HG03060 (cell line): ENCODE measurements around the gene PIGQ.
A peak's percentile ranks its signal among the peaks of the same experiment; 100 is the strongest.

Experiments
- ATAC-seq: cut with Tn5 transposase; IDR thresholded peaks from one replicate; pipeline ENCODE4 v1.9.1; 2021; ENCODE audit warnings: low read depth, moderate number of reproducible peaks; ENCODE audit not compliant: unreplicated experiment

Gene PIGQ

DNA sequence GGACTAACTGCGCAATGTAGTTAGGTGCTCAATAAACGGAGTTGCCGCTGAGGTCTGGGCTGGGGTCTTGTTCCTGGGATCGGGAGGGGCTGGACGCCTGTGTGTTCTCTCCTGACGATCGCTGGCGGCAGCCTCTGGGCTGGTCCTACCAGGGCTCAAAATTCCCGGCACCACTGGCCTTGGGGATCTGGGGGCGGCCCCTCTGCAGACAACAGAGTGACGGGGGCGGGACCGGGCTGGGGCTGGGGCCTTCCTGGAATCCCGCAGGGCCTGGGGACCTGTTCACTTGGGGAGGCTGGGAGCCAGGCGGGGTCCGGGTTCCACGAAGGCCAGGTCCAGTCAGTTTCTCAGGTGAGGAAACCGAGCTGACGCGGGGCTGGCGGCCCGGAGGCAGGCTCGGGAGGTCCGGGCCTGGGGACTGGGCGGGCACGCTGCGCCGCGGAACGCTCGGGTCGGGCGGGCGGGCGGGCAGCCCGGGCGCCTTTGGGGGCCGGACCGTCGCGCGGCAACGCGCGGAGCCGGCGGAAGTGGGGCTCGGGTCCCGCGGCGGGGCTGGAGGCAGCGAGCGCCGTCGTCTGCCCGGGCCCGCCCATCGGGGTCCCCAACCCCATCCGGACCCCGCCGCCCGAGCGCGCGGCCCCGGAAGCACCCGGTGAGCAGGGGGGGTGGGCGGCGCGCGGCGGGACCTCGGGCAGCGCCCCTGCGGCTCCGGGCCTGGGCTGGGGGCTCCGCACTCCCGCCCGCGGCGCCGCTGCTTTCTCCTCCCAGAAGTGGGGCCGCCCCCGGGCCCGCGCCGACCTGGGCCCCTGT is at the start of gene PIGQ:
Gene PIGQ, plus strand, starts transcription at position 524 of the 810 bp plus-strand sequence. CDS start 4,107 bp downstream, outside the sequence.
- ATAC-seq: no peak

GRCh38 chr16:520847-521246 is 48.9 kb upstream of the PIGQ start:
- no peak for ATAC-seq

GRCh38 chr16:521381-522210 is 48.2 kb upstream of the PIGQ start:
- ATAC-seq: no peak

DNA sequence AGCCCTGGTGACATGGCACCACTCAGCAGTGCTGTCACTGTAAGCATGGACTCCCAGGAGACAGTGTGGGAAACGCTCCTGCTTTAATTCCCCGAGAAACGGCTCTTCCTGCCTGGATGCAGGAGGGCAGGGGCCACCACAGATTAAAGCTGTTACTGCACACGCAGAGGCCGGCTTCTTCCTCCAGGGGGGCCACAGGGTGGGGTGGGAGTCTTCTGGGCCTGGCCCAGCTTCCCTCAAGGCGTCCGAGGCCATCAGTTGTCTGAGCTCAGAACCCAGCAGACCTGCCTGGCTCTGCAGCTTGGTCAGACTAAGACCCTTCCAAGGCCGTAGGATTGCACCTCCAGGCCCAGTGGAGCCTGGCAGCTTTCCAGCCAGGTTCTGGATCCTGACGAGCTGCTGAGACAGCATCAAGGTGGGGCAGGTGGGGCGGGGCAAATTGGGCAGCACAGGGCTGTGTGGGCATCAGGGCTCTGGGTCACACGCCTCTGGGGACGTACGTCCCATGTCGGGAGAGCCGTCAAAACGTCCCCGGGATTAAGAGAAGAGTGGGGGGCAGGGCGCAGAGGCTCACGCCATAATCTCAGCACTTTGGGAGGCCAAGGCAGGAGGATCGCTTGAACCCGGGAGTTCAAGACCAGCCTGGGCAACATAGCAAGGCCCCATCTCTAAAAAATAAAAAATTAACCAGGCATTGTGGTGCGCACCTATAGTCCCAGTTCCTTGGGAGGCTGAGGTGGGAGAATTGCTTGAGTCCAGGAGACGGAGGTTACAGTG is 47.3 kb upstream of the PIGQ start:
- no peak for ATAC-seq

- no peak for ATAC-seq
These were observed 46.5 kb upstream of the PIGQ start for GRCh38 chr16:523097-523741.

GRCh38 chr16:524274-525040 is 45.3 kb upstream of the PIGQ start:
- no peak for ATAC-seq

- no peak for ATAC-seq
These were observed 44.6 kb upstream of the PIGQ start for GRCh38 chr16:525123-525519.

DNA sequence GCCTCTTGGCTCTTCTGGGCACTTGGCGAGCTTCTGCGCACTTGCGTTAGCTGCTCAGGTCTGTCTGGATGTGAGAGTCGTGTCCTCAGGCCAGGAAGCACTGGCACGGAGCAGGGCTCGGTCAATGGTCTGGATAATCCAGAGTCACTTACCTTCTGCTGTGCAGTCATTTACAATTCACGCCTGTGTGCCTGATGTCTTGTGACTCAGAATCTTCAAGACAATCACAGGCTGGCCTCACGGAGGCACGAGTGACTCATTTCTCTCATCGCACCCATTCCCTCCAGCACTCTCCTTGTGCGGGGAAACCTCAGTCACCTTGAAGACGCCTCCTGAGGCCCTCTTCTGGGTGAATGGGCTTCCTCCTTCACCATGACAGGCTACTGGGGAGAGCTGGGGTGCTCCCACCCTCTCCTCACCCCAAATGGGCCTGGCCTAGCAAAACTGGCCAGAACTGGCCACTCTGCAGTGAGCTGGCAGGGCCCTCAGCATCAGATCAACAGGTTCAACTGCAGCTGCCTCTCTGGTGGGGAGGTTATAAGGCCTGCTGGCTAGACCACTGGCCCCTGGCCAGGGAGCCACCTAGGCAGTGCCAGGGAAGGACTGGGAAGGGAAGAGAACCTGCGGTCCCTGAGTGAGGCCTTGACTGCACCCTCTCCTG is 44.1 kb upstream of the PIGQ start:
- ATAC-seq: no peak

DNA sequence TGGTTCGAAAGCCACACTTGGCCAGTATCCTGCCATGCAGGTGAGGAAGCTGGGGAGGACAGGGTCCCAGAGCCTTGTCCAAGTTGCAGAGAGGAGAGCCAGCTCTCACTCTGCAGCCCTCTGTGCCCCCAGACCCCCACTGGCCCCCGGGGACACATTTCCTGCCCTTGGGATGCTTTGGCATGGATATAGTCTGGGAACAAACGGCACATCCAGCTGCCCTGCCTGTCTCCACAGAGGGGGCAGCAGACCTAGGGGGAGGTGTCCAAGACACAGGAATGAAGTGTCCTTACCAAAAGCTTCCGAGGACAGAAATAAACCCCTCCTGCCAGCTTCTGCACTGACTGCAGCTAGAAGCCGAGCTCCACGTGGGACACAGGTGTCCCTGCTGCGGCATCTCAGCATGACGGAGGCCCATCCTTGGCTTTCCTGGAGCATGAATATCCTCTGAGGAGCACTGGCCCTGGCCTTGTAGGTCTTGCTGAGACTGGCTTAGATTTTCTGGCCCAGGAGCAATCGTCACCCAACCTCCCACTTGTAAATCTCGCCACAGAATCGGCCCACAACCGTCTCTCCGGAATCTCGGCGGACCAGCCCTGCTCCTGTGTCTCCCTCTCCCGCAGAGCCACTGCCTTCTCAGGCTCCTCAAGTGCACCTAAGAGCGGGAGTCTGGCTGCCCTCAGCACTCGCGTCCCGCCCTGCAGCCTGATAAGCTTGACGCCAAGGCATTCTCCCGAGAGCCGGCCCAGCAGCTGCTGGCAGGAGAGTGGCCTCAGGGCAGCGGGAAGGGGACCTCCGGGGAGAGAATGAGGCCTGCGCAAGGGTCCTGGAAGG is 43.4 kb upstream of the PIGQ start:
- no peak for ATAC-seq

GRCh38 chr16:527015-527903 is 42.5 kb upstream of the PIGQ start, which contains the start of gene CAPN15:
Gene CAPN15, plus strand, starts transcription at chr16:527712. Its CDS starts 19,127 bp downstream, at chr16:546839.
- peak; percentile 36 for ATAC-seq

GRCh38 chr16:528111-529011 is 41.4 kb upstream of the PIGQ start:
- no peak for ATAC-seq

DNA sequence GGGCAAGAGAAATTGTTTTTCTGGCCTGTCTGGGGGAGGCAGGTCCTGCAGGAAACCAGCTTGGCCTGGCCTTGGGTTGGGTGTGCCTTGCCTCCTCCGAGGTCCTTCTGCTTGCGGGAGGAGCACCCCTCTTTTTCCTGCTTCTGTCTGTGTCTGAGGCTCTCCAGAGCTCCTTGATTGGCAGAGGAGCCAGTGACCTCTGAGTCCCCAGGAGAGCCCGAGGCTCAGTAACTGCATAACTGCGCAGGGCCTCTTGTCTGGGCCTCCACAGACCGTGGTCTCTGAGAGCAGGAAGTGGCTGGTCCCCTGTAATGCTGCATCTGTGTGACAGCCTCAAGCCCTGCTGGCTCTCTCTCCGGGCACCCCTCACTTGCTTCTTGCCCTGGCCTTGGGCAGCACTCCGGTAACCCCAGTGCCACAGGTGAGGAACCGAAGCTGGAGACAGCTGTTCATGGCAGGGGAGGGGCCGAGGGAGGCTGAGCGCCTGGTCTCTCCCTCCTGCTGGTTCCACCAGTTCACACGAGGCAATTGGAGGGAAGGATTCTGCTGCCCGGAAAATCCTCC is 40.7 kb upstream of the PIGQ start:
- no peak for ATAC-seq

DNA sequence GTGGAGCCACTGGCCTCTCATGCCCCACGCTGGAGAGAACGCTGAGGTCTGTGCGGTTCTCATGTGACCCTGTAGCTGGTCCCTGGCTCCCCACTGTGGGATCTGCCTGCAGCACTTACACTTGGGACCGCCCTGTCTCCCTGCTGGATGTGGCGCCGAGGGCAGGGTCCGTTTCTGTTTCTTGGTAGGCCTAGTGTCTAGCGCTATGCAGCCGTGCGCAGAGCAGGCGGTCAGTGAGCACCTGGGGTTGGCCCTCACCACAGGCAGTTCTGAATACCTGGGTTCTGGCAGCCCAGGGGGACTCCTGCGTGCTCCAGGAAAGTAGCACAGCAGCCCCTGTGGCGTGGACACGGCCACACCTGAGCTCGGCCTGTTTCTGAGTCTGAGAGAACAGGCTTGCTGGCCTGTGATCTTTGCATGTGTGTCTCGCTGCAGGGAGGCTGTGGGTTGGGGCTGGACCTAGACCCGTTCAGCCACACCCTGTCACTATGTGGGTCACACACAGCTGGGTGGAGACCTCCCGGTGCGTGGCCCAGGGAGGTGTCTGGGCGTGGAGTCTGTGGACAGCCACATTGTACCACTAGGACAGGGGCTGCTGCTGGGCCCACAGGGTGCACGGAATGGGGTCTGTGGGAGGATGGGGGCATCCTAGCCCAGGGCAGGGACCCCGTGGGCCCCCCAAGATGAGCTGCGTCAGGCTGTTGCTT is 39.5 kb upstream of the PIGQ start:
- no peak for ATAC-seq

GRCh38 chr16:531494-532125 is 38.2 kb upstream of the PIGQ start:
- no peak for ATAC-seq
